Esophagus muscularis mucosa (tissue), 4 donors: ENCODE results near the gene TWNK. TPM values are rescaled to one million over a fixed set of nuclear protein-coding genes. Genes with fewer than 3 reads are reported as not detected.

Experiments used
- DNase-seq: peaks from one replicate; pipeline ENCODE4 v3.0.0-alpha.2; 2017; ENCODE audit errors: extremely low spot score
- H3K27ac ChIP-seq, 4 donors: fragments of 200-600 bp; sonication (generic); replicated peaks in 1 of 4; 1 replicate in 3 of 4; 2 replicates in 1 of 4; pipeline ENCODE4 v1.5.1; 2016 to 2019; ENCODE audit warnings: mild to moderate bottlenecking in 1 of 4
- H3K27me3 ChIP-seq, 4 donors: fragments of 200-600 bp; sonication (generic); one replicate each; pipeline versions ENCODE4 v1.5.1 to v1.6.0; 2016 to 2019
- H3K36me3 ChIP-seq, 4 donors: fragments of 200-600 bp; sonication (generic); one replicate each; pipeline ENCODE4 v1.5.1; 2016 to 2019
- H3K4me1 ChIP-seq, 4 donors: fragments of 200-600 bp; sonication (generic); one replicate each; pipeline ENCODE4 v1.5.1; 2016 to 2019
- H3K4me3 ChIP-seq, 4 donors: fragments of 200-600 bp; sonication (generic); 1 replicate in 2 of 4; 2 replicates in 2 of 4; pipeline ENCODE4 v1.5.1; 2016 to 2019; ENCODE audit warnings: mild to moderate bottlenecking in 4 of 4, moderate library complexity in 1 of 4
- H3K9me3 ChIP-seq, 4 donors: fragments of 200-600 bp; sonication (generic); 1 replicate in 3 of 4; 2 replicates in 1 of 4; pipeline ENCODE4 v1.5.1; 2016 to 2019
- CTCF ChIP-seq, 3 experiments: fragments of 200-600 bp in 2 of 3; fragments of 450-650 bp in 1 of 3; sonication (generic) in 2 of 3; IDR thresholded peaks; one replicate each; pipeline ENCODE4 v1.5.1; 2017 to 2019; ENCODE audit warnings: antibody characterized with exemption in 3 of 3, mild to moderate bottlenecking in 2 of 3, moderate library complexity in 1 of 3
- EP300 ChIP-seq: sonication (generic); formaldehyde crosslinking; IDR thresholded peaks from one replicate; pipeline ENCODE4 v1.6.1; 2017; ENCODE audit warnings: antibody characterized with exemption
- POLR2A ChIP-seq: fragments of 450-650 bp; IDR thresholded peaks from one replicate; pipeline ENCODE4 v1.6.1; 2017; ENCODE audit warnings: antibody characterized with exemption, moderate library complexity, mild to moderate bottlenecking, low read depth
- POLR2AphosphoS5 ChIP-seq, 2 donors: sonication (generic); formaldehyde crosslinking; IDR thresholded peaks; one replicate each; pipeline ENCODE4 v1.6.1; 2017; ENCODE audit warnings: antibody characterized with exemption in 2 of 2
- WGBS: methylation state at CpG from one replicate; pipeline ENCODE4 v1.1.5; 2018; 5-methylcytosine and 5-hydroxymethylcytosine counted together
- intact Hi-C: fragments of 100-400 bp; cut with DNase I; formaldehyde crosslinking; loops from one replicate; pipeline ENCODE4 v1.15.1; 2023
- total RNA-seq, 4 donors: library from RNA; depleted of rRNA; stranded (reverse); fragments of >200 nt; gene quantifications; one replicate each; pipeline versions ENCODE4 v1.1.0 to v1.2.1, GENCODE V29; 2016

The TWNK gene
- total RNA-seq, 4 donors from 2014 or later = 3.7 to 11.1 (median 9.0) TPM

- TF ChIP-seq POLR2A (no peak), POLR2AphosphoS5 (IDR thresholded peaks at IDR 0.05) (no peak), EP300 (no peak), CTCF (IDR thresholded peaks at IDR 0.05) (no peak)
- WGBS = no CpG with 5 or more reads among the region's 22 CpGs
- Histone ChIP-seq H3K4me1 (peaks cover 44 to 70% (median 62%) of the 10 kb centered on the region in 4 donors), H3K27ac (no peak overlapping the region), H3K4me3 (no peak overlapping the region), H3K9me3 (no peaks in the 10 kb centered on the region), H3K36me3 (peaks cover 7 to 23% (median 22%) of the 10 kb centered on the region in 4 donors), H3K27me3 (no peaks in the 10 kb centered on the region)
- no peak for DNase-seq
- intact Hi-C loops = loop anchor here (10.0 kb wide), 1 partner anchor 46 kb away; the partner anchor contains the start of gene SEMA4G
Observed at GRCh38 chr10:101010329-101010728, 23.0 kb downstream of the TWNK start.

- no peak for DNase-seq
Observed at GRCh38 chr10:101011517-101012423, 24.4 kb downstream of the TWNK start.

GRCh38 chr10:101012525-101013364, 25.4 kb downstream of the TWNK start:
- H3K36me3 ChIP-seq = no peaks in the 10 kb centered on the region
- H3K4me3 ChIP-seq = peak overlapping the region in 1 of 4 donors; percentile 5
- WGBS = 16% methylated on average over 14 of the region's 14 CpGs
- H3K27me3 ChIP-seq = peaks cover 0 to 22% (median 0%) of the 10 kb centered on the region in 4 donors
- peak overlapping the region; percentile 42 to 72 (median 58) for H3K27ac ChIP-seq
- DNase-seq = no peak
- TF ChIP-seq EP300 (no peak), CTCF (IDR thresholded peaks at IDR 0.05) (peak; percentile 88 to 94 (median 90)), POLR2A (no peak), POLR2AphosphoS5 (IDR thresholded peaks at IDR 0.05) (peak; percentile 69 to 80)
- H3K9me3 ChIP-seq = no peaks in the 10 kb centered on the region
- H3K4me1 ChIP-seq = peaks cover 32 to 47% (median 45%) of the 10 kb centered on the region in 4 donors
- intact Hi-C loops = loop anchor here (2.0 to 10.0 kb wide), 2 partner anchors 16 to 48 kb away; partner anchors contain the start of gene SEMA4G

More at GRCh38 chr10:101011517-101012423, 24.4 kb downstream of the TWNK start:
- H3K9me3 ChIP-seq = no peaks in the 10 kb centered on the region
- H3K4me3 ChIP-seq = no peak overlapping the region
- H3K4me1 ChIP-seq = peaks cover 40 to 57% (median 55%) of the 10 kb centered on the region in 4 donors
- intact Hi-C loops = loop anchor here (2.0 to 10.0 kb wide), 2 partner anchors 15 to 47 kb away; partner anchors contain the start of gene SEMA4G
- WGBS = 74% methylated on average over 9 of the region's 22 CpGs
- TF ChIP-seq POLR2AphosphoS5 (IDR thresholded peaks at IDR 0.05) (no peak), CTCF (IDR thresholded peaks at IDR 0.05) (peak in 2 of 3 experiments; percentile 8 to 12), EP300 (no peak)
- H3K27ac ChIP-seq = peak overlapping the region in 3 of 4 donors; percentile 42 to 72 (median 56)
- H3K36me3 ChIP-seq = peaks cover 0 to 8% (median 8%) of the 10 kb centered on the region in 4 donors
- peaks cover 0 to 14% (median 0%) of the 10 kb centered on the region in 4 donors for H3K27me3 ChIP-seq

- no peak for DNase-seq
- no peak for TF ChIP-seq POLR2A
- TF ChIP-seq EP300 = no peak
- no peak for TF ChIP-seq POLR2AphosphoS5 (IDR thresholded peaks at IDR 0.05)
- TF ChIP-seq CTCF (IDR thresholded peaks at IDR 0.05) = no peak
Observed at GRCh38 chr10:101013365-101013825, 26.1 kb downstream of the TWNK start.

More at GRCh38 chr10:101013365-101013825, 26.1 kb downstream of the TWNK start:
- Histone ChIP-seq H3K4me3 (peak overlapping the region in 1 of 4 donors; percentile 5), H3K27ac (peak overlapping the region; percentile 42 to 72 (median 58)), H3K36me3 (no peaks in the 10 kb centered on the region), H3K27me3 (peaks cover 0 to 28% (median under 1%) of the 10 kb centered on the region in 4 donors), H3K9me3 (no peaks in the 10 kb centered on the region), H3K4me1 (peaks cover 28 to 45% (median 40%) of the 10 kb centered on the region in 4 donors)
- intact Hi-C loops = loop anchor here (2.0 to 10.0 kb wide), 2 partner anchors 17 to 49 kb away; partner anchors contain the start of gene SEMA4G
- 52% methylated on average over 9 of the region's 9 CpGs for WGBS
